ENCODE data around the gene CENATAC.

GRCh38 chr11:119015054-119015611, 17.2 kb downstream of the CENATAC start:
- TF ChIP-seq CTCF (IDR thresholded peaks at IDR 0.05) (no peak), POLR2A (IDR thresholded peaks at IDR 0.05) (no peak)

Data from thyroid gland (tissue), 4 donors.